GM12874 (cell line): Measurements from ENCODE around the gene IFT22.

ENCODE experiments used
- TF ChIP-seq, protein P1 (sequence below): IDR thresholded peaks from 2 replicates; pipeline ENCODE4 v1.5.1; 2011; ENCODE audit warnings: low read depth, mild to moderate bottlenecking, control low read depth, low read length, moderate library complexity; ENCODE audit not compliant: insufficient read depth

The IFT22 gene

DNA sequence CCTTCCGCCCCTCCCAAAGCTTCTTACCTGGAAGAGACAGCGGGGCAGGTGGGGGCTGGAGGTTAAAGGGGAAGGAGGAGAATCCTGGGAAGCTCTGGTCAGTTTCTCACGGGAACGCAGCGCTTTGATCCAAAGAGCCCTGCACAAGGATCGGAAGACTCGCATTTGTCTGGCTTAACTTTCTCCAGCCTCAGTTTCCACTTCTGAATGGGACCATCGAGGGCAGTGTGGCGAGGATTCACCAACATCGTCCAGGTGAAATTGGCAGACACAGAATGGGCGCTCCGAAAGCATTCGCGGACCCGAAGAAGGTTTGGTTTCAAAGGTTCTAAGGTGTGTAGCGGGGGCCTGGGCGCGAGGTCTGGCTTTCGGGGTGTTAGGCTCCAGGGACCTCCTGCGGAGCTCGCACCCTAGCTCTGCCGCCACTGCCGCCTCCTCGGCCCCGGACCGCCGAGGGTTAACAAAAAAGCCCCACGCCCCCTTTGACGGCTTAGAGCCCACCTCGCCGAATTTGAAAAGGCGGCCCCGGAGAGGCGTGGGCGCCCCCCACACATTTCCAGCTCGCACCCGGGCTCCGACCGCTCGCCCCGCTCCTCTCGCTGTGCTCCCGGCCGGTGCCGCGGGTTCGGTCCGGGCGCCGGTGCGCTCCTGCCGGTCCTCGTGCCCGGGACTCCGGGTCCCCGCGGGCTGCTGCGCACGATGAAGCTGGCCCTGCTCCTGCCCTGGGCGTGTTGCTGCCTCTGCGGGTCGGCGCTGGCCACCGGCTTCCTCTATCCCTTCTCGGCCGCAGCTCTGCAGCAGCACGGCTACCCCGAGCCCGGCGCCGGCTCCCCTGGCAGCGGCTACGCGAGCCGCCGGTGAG lies 41.0 kb upstream of the IFT22 start, which contains the start of gene COL26A1:
TSS of gene COL26A1 (plus strand) at position 542 of the 862 bp plus-strand sequence. CDS start at position 700, 158 bp downstream.
- TF ChIP-seq, protein P1, sequence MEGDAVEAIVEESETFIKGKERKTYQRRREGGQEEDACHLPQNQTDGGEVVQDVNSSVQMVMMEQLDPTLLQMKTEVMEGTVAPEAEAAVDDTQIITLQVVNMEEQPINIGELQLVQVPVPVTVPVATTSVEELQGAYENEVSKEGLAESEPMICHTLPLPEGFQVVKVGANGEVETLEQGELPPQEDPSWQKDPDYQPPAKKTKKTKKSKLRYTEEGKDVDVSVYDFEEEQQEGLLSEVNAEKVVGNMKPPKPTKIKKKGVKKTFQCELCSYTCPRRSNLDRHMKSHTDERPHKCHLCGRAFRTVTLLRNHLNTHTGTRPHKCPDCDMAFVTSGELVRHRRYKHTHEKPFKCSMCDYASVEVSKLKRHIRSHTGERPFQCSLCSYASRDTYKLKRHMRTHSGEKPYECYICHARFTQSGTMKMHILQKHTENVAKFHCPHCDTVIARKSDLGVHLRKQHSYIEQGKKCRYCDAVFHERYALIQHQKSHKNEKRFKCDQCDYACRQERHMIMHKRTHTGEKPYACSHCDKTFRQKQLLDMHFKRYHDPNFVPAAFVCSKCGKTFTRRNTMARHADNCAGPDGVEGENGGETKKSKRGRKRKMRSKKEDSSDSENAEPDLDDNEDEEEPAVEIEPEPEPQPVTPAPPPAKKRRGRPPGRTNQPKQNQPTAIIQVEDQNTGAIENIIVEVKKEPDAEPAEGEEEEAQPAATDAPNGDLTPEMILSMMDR, result no peak

DNA sequence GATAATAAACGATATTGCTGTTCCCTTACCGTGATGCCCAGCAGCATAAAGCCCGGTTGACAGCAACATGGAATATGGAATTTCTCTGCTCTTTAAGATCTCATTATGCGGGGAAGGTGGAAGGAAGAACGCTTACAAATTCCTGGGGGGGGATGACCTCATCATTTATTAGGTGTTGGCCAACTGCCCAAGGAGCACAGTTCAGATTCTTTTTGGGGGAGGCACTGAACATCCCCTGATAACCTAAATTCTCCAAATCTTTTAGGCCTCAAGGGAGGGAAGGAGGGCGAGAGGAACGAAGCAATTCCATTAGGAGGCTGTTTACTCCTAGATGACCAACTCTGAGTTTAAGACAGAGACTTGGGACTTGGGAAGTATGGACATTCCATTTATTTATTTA lies 35.8 kb upstream of the IFT22 start:
- TF ChIP-seq, protein P1, result no peak

DNA sequence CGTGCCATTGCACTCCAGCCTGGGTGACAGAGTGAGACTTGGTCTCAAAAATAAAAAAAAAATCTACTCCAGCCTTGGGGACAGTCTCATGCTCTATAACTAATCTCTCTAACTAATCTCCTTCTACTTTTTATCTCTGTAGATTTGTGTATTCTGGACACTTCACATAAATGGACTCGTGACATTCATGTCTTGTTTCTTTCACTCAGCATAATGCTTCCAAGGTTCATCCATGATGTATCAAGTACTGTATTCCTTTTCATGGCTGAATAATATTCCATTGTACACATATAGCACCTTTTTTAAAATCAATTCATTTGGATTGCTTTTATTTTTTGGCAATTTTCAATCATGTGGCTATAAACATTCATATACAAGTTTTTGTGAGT lies 31.3 kb upstream of the IFT22 start:
- TF ChIP-seq, protein P1, result no peak

DNA sequence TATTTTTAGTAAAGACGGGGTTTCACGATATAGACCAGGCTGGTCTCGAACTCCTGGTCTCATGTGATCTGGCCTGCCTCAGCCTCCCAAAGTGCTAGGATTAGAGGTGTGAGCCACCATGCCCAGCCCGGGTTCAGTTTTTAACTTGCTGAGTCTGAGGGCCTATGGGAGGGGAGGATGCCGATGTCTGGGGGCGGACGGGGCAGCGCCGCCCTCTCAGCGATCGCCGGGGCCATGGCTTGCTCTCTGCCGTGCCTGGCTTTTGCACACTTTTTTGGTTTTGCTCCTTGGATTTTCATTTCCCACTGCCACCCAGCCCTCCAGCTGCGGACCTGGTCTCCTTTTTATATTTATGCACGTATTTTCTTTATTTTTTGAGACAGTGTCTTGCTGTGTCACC lies 25.9 kb upstream of the IFT22 start:
- TF ChIP-seq, protein P1, result no peak

DNA sequence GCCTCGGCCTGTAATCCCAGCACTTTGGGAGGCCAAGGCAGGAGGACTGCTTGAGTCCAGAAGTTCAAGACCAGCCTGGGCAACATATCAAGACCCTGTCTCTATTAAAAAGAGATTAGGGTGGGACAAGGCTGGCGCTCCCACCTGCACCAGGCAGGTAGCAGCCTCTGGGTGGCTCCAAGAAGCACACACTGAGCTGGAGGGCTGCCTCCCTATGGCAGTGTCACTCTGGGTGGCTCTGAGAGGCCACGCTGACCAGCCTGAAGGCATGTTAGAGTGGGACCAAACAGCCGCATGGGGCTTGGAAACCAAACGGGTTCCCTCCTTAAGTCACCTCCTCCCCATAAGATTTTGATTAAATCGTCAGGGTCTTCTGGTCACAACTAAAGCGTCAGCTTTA lies 21.3 kb upstream of the IFT22 start:
- TF ChIP-seq, protein P1, result no peak

DNA sequence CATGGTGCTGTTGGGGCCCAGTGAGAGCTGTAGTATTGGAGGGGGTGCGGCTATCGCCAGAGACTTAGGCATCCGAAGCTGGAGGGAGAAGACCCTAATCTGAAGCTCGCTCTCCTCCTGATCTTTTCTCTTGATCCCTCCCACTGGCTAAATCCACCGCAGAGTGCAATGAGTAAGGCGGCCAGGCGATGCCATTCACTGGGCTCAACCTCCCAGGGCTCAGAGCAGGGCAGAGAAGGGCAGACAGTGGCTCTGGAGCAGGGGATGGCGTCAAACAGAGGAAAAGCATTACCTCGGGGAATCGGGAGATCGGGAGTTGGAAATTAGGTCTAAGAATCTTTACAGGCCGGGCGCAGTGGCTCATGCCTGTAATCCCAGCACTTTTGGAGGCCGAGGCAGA lies 18.8 kb upstream of the IFT22 start:
- TF ChIP-seq, protein P1, result no peak

DNA sequence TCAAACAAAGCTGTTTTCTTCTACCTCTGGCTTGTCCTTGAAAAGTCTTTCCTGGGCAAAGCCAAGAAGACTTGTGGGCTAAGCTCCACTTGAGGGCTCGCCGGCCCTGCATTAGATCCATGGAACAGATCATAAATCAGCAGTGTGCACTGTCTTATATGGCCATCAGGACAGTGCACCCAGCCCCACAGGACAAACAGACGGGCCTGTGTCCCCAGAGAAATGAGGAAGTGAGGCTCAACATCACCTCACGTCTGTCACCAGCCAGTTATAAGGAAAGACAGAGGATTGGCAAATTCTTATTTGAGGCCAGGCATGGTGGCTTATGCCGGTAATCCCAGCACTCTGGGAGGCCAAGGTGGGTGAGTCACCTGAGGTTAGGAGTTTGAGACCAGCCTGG lies 12.3 kb upstream of the IFT22 start:
- TF ChIP-seq, protein P1, result no peak
